GM12864 (cell line): ENCODE results near the gene CEP57L1.
"Not testable (repeated sequence)": the region's sequence is repeated elsewhere in the genome, so short reads cannot be mapped to it uniquely, and the experiment has no call there.

Source experiments
- DNase-seq: peaks from one replicate; pipeline ENCODE4 v3.0.0-alpha.2; 2011; ENCODE audit warnings: low read depth
- H3K4me3 ChIP-seq: 2 replicates; pipeline ENCODE4 v1.5.1; 2011; ENCODE audit warnings: mild to moderate bottlenecking, low read depth, low read length, control low read depth
- CTCF ChIP-seq: IDR thresholded peaks from 2 replicates; pipeline ENCODE4 v1.5.1; 2011; ENCODE audit warnings: low read depth, mild to moderate bottlenecking, moderate library complexity, low read length, control low read depth, inconsistent platforms; ENCODE audit errors: missing control alignments

The CEP57L1 gene

GRCh38 chr6:109187399-109188114 is 92.2 kb downstream of the CEP57L1 start:
- TF ChIP-seq CTCF: peak; percentile 86
- DNase-seq: peak; percentile 16
- H3K4me3 ChIP-seq: no peak overlapping the region

- no peak for DNase-seq
- no peak for TF ChIP-seq CTCF
- H3K4me3 ChIP-seq: no peak overlapping the region
Measured at GRCh38 chr6:109188115-109188411, 92.8 kb downstream of the CEP57L1 start.

- H3K4me3 ChIP-seq, DNase-seq: not testable (repeated sequence)
Measured at GRCh38 chr6:109191368-109191767, 96.1 kb downstream of the CEP57L1 start.

- DNase-seq: no peak
- TF ChIP-seq CTCF: no peak
- no peak overlapping the region for H3K4me3 ChIP-seq
Measured at GRCh38 chr6:109192865-109193264, 97.6 kb downstream of the CEP57L1 start.

- no peak overlapping the region for H3K4me3 ChIP-seq
- no peak for TF ChIP-seq CTCF
- no peak for DNase-seq
Measured at GRCh38 chr6:109194880-109195279, 99.6 kb downstream of the CEP57L1 start.

- TF ChIP-seq CTCF: no peak
- no peak for DNase-seq
- no peak overlapping the region for H3K4me3 ChIP-seq
Measured at GRCh38 chr6:109197061-109197460, 101.8 kb downstream of the CEP57L1 start.

- H3K4me3 ChIP-seq: no peak overlapping the region
- DNase-seq: no peak
- no peak for TF ChIP-seq CTCF
Measured at GRCh38 chr6:109202409-109203264, 107.3 kb downstream of the CEP57L1 start.
